Rectal smooth muscle tissue (tissue), 1 donor: ENCODE data around the gene COL25A1.
"Not testable (repeated sequence)": the region's sequence is repeated elsewhere in the genome, so short reads cannot be mapped to it uniquely, and the experiment has no call there.

ENCODE experiments used
- H3K27ac ChIP-seq: one replicate; pipeline ENCODE4 v1.7.0; 2013; ENCODE audit warnings: low read depth, low read length, inconsistent platforms
- H3K27me3 ChIP-seq: one replicate; pipeline ENCODE4 v1.7.0; 2013; ENCODE audit warnings: low read length; ENCODE audit not compliant: control insufficient read depth, insufficient read depth
- H3K36me3 ChIP-seq: one replicate; pipeline ENCODE4 v1.7.0; 2013; ENCODE audit warnings: low read length; ENCODE audit not compliant: control insufficient read depth, insufficient read depth
- H3K4me1 ChIP-seq: one replicate; pipeline ENCODE4 v1.7.0; 2013; ENCODE audit warnings: low read length; ENCODE audit not compliant: control insufficient read depth, insufficient read depth
- H3K4me3 ChIP-seq: one replicate; pipeline ENCODE4 v1.7.0; 2013; ENCODE audit warnings: low read length
- H3K9ac ChIP-seq: one replicate; pipeline ENCODE4 v1.7.0; 2013; ENCODE audit warnings: low read length

COL25A1 gene

GRCh38 chr4:109079731-109080130 is 222.7 kb downstream of the COL25A1 start:
- Histone ChIP-seq H3K4me1 (no peaks in the 10 kb centered on the region), H3K4me3 (no peak overlapping the region), H3K36me3 (no peaks in the 10 kb centered on the region)

GRCh38 chr4:109079201-109079600 is 223.3 kb downstream of the COL25A1 start:
- Histone ChIP-seq H3K9ac (no peak overlapping the region), H3K27me3 (no peaks in the 10 kb centered on the region), H3K4me1 (no peaks in the 10 kb centered on the region), H3K4me3 (no peak overlapping the region), H3K27ac (no peak overlapping the region), H3K36me3 (no peaks in the 10 kb centered on the region)

More at GRCh38 chr4:109079731-109080130, 222.7 kb downstream of the COL25A1 start:
- Histone ChIP-seq H3K27ac (no peak overlapping the region), H3K9ac (no peak overlapping the region), H3K27me3 (no peaks in the 10 kb centered on the region)

- no peaks in the 10 kb centered on the region for H3K36me3 ChIP-seq
- H3K4me3 ChIP-seq, result no peak overlapping the region
Measured at GRCh38 chr4:109078724-109079123, 223.7 kb downstream of the COL25A1 start.

GRCh38 chr4:109077505-109077904 is 225.0 kb downstream of the COL25A1 start:
- no peak overlapping the region for H3K27ac ChIP-seq
- no peaks in the 10 kb centered on the region for H3K27me3 ChIP-seq
- H3K36me3 ChIP-seq, result no peaks in the 10 kb centered on the region
- H3K4me1 ChIP-seq, result no peaks in the 10 kb centered on the region
- H3K4me3 ChIP-seq, result no peak overlapping the region
- H3K9ac ChIP-seq, result no peak overlapping the region

More at GRCh38 chr4:109078724-109079123, 223.7 kb downstream of the COL25A1 start:
- Histone ChIP-seq H3K27ac (no peak overlapping the region), H3K9ac (no peak overlapping the region), H3K4me1 (no peaks in the 10 kb centered on the region), H3K27me3 (no peaks in the 10 kb centered on the region)

DNA sequence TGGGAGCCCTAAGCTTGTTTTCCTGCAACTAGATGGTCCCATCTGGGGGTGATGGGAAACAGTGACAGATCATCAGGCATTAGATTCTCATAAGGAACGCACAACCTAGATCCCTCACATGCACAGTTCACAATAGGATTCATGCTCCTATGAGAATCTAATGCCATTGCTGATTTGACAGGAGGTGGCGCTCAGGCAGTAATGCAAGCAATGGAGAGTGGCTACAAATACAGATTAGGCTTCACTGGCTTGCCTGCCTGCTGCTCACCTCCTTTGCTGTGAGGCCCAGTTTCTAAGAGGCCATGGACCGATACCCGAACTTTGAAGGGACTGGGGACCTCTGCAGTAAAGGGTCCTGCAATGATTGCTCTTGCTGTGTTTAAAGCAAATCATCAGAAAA is 225.7 kb downstream of the COL25A1 start:
- not testable (repeated sequence) for H3K27me3 ChIP-seq, H3K9ac ChIP-seq, H3K4me3 ChIP-seq, H3K36me3 ChIP-seq, H3K4me1 ChIP-seq, H3K27ac ChIP-seq

- Histone ChIP-seq H3K9ac (no peak overlapping the region), H3K4me1 (no peaks in the 10 kb centered on the region), H3K4me3 (no peak overlapping the region), H3K27ac (no peak overlapping the region), H3K27me3 (no peaks in the 10 kb centered on the region), H3K36me3 (no peaks in the 10 kb centered on the region)
Measured at GRCh38 chr4:109075621-109076020, 226.8 kb downstream of the COL25A1 start.

DNA sequence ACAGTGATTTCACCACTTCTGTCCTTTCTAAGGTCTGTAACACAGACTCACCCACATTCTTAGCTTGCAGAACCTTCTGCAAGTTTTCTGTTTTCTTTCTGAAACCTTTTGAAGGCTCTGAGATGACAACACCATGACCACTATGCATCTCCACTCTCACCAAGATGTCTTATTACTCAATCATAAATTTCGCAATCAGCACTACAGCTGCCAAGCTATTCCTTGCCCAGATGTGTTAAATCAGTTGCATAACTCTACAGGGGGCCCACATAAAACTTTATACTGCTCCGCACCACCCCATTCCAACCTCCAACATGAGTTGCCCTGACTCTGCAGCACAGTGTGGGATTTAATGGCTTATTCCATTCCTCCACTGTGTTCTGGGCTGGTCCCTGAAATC is 229.9 kb downstream of the COL25A1 start:
- H3K9ac ChIP-seq, result no peak overlapping the region
- H3K4me1 ChIP-seq, result no peaks in the 10 kb centered on the region
- no peaks in the 10 kb centered on the region for H3K27me3 ChIP-seq
- H3K36me3 ChIP-seq, result no peaks in the 10 kb centered on the region
- no peak overlapping the region for H3K4me3 ChIP-seq
- H3K27ac ChIP-seq, result no peak overlapping the region

DNA sequence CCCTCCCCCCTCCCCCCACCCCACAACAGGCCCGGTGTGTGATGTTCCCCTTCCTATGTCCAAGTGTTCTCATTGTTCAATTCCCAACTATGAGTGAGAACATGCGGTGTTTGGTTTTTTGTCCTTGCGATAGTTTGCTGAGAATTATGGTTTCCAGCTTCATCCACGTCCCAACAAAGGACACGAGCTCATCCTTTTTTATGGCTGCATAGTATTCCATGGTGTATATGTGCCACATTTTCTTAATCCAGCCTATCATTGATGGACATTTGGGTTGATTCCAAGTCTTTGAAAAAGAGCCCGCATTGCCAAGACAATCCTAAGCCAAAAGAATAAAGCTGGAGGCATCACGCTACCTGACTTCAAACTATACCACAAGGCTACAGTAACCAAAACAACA is 231.8 kb downstream of the COL25A1 start:
- not testable (repeated sequence) for H3K4me1 ChIP-seq, H3K27ac ChIP-seq, H3K36me3 ChIP-seq, H3K9ac ChIP-seq, H3K27me3 ChIP-seq, H3K4me3 ChIP-seq

DNA sequence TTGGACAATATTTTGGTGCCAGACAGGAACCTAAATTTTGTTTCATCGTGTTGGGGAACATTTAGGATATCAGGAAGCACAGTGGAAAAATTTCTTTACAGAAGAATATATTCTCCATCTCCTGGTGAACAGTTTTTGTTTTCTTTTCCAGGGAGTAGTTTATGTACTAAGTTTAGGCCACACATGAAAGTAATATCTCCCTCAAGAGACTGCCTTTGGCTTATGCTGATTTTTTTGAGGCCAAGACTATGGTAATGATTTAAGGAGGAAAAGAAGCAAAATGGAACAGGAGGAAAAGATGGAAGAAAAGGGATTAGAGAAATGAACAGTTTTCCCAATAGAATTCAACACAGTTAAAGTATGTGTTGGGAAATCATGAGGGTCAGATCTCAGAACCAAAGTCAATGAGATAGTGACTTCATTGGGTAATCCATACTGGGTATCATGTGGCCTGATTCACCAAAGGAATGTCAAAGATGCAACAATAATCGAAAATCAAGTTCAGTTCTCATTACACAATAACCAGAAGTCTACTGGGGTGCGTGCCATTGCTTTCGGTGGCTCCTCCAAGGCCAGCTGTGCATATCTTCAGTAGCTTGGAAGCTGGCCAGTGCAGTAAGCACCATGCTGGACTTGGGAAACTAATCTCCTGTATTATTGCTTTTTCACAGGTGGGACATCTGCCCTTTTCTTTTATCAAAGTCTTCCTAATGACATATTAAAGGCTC is 234.8 kb downstream of the COL25A1 start:
- no peak overlapping the region for H3K4me3 ChIP-seq
- H3K27me3 ChIP-seq, result no peaks in the 10 kb centered on the region
- H3K27ac ChIP-seq, result no peak overlapping the region
- no peaks in the 10 kb centered on the region for H3K4me1 ChIP-seq
- H3K9ac ChIP-seq, result no peak overlapping the region
- no peaks in the 10 kb centered on the region for H3K36me3 ChIP-seq

- no peaks in the 10 kb centered on the region for H3K36me3 ChIP-seq
- H3K9ac ChIP-seq, result no peak overlapping the region
- no peak overlapping the region for H3K4me3 ChIP-seq
- no peaks in the 10 kb centered on the region for H3K27me3 ChIP-seq
- no peaks in the 10 kb centered on the region for H3K4me1 ChIP-seq
- no peak overlapping the region for H3K27ac ChIP-seq
Measured at GRCh38 chr4:109065006-109065405, 237.5 kb downstream of the COL25A1 start.

GRCh38 chr4:109053257-109053656 is 249.2 kb downstream of the COL25A1 start:
- no peak overlapping the region for H3K27ac ChIP-seq
- no peak overlapping the region for H3K9ac ChIP-seq
- H3K27me3 ChIP-seq, result no peaks in the 10 kb centered on the region
- H3K4me1 ChIP-seq, result no peaks in the 10 kb centered on the region
- no peak overlapping the region for H3K4me3 ChIP-seq
- no peaks in the 10 kb centered on the region for H3K36me3 ChIP-seq

- no peak overlapping the region for H3K9ac ChIP-seq
- no peaks in the 10 kb centered on the region for H3K36me3 ChIP-seq
- H3K27ac ChIP-seq, result no peak overlapping the region
- H3K27me3 ChIP-seq, result no peaks in the 10 kb centered on the region
- H3K4me1 ChIP-seq, result no peaks in the 10 kb centered on the region
- no peak overlapping the region for H3K4me3 ChIP-seq
Measured at GRCh38 chr4:109052821-109053220, 249.6 kb downstream of the COL25A1 start.

GRCh38 chr4:109051054-109051453 is 251.4 kb downstream of the COL25A1 start:
- no peak overlapping the region for H3K27ac ChIP-seq

More at GRCh38 chr4:109051054-109051453, 251.4 kb downstream of the COL25A1 start:
- H3K4me3 ChIP-seq, result no peak overlapping the region
- no peaks in the 10 kb centered on the region for H3K4me1 ChIP-seq
- H3K9ac ChIP-seq, result no peak overlapping the region
- no peaks in the 10 kb centered on the region for H3K36me3 ChIP-seq
- no peaks in the 10 kb centered on the region for H3K27me3 ChIP-seq
